SK-N-SH (cell line): ENCODE measurements around the gene ASIC4.

Source experiments
- EP300 ChIP-seq, 2 experiments: IDR thresholded peaks; 2 replicates each; pipeline versions ENCODE4 v1.4.0 to v1.6.1; 2012; ENCODE audit warnings: borderline replicate concordance in 1 of 2, low read depth in 1 of 2, low read length in 1 of 2
- FOXM1 ChIP-seq: IDR thresholded peaks from 2 replicates; pipeline ENCODE4 v1.4.0; 2012; ENCODE audit warnings: low read depth, mild to moderate bottlenecking
- PBX3 ChIP-seq: IDR thresholded peaks from 2 replicates; pipeline ENCODE4; 2012
- RAD21 ChIP-seq: IDR thresholded peaks from 2 replicates; pipeline ENCODE4 v1.6.1; 2012; ENCODE audit warnings: mild to moderate bottlenecking, low read length
- TF ChIP-seq, protein P1 (sequence below): fragments of 200-600 bp; sonication (generic); IDR thresholded peaks from 2 replicates; pipeline ENCODE4 v1.6.1; 2017; ENCODE audit warnings: antibody characterized with exemption, mild to moderate bottlenecking, moderate library complexity

- TF ChIP-seq RAD21 (no peak), FOXM1 (no peak), PBX3 (no peak), EP300 (IDR thresholded peaks at IDR 0.05; ENCODE audit: borderline replicate concordance in 1 of 2, low read depth in 1 of 2, low read length in 1 of 2) (no peak)
- TF ChIP-seq, protein P1, sequence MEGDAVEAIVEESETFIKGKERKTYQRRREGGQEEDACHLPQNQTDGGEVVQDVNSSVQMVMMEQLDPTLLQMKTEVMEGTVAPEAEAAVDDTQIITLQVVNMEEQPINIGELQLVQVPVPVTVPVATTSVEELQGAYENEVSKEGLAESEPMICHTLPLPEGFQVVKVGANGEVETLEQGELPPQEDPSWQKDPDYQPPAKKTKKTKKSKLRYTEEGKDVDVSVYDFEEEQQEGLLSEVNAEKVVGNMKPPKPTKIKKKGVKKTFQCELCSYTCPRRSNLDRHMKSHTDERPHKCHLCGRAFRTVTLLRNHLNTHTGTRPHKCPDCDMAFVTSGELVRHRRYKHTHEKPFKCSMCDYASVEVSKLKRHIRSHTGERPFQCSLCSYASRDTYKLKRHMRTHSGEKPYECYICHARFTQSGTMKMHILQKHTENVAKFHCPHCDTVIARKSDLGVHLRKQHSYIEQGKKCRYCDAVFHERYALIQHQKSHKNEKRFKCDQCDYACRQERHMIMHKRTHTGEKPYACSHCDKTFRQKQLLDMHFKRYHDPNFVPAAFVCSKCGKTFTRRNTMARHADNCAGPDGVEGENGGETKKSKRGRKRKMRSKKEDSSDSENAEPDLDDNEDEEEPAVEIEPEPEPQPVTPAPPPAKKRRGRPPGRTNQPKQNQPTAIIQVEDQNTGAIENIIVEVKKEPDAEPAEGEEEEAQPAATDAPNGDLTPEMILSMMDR: no peak
Observed at GRCh38 chr2:219552382-219553167, 38.3 kb downstream of the ASIC4 start.
